Epithelial cell of esophagus (primary cell): ENCODE data around the gene MYRFL.

Experiments used
- DNase-seq: peaks from one replicate; pipeline ENCODE4 v3.0.0; 2010; ENCODE audit warnings: low read depth
- H3K4me3 ChIP-seq: 2 replicates; pipeline ENCODE4 v1.5.1; 2011; ENCODE audit warnings: mild to moderate bottlenecking, low read length, control low read depth
- TF ChIP-seq, protein P1 (sequence below): IDR thresholded peaks from 2 replicates; pipeline ENCODE4 v1.5.1; 2011; ENCODE audit warnings: low read depth, mild to moderate bottlenecking, low read length, control low read depth, inconsistent platforms; ENCODE audit not compliant: insufficient read depth; ENCODE audit errors: missing control alignments

The MYRFL gene

GRCh38 chr12:69903548-69903947 is 78.5 kb downstream of the MYRFL start:
- TF ChIP-seq, protein P1, sequence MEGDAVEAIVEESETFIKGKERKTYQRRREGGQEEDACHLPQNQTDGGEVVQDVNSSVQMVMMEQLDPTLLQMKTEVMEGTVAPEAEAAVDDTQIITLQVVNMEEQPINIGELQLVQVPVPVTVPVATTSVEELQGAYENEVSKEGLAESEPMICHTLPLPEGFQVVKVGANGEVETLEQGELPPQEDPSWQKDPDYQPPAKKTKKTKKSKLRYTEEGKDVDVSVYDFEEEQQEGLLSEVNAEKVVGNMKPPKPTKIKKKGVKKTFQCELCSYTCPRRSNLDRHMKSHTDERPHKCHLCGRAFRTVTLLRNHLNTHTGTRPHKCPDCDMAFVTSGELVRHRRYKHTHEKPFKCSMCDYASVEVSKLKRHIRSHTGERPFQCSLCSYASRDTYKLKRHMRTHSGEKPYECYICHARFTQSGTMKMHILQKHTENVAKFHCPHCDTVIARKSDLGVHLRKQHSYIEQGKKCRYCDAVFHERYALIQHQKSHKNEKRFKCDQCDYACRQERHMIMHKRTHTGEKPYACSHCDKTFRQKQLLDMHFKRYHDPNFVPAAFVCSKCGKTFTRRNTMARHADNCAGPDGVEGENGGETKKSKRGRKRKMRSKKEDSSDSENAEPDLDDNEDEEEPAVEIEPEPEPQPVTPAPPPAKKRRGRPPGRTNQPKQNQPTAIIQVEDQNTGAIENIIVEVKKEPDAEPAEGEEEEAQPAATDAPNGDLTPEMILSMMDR: no peak
- DNase-seq: no peak
- H3K4me3 ChIP-seq: no peak overlapping the region

GRCh38 chr12:69904777-69905176 is 79.8 kb downstream of the MYRFL start:
- H3K4me3 ChIP-seq: no peak overlapping the region
- TF ChIP-seq, protein P1: no peak
- no peak for DNase-seq

GRCh38 chr12:69905801-69906200 is 80.8 kb downstream of the MYRFL start:
- no peak overlapping the region for H3K4me3 ChIP-seq
- no peak for DNase-seq
- TF ChIP-seq, protein P1: no peak

GRCh38 chr12:69906411-69907216 is 81.6 kb downstream of the MYRFL start:
- DNase-seq: peak; percentile 29
- TF ChIP-seq, protein P1: no peak
- no peak overlapping the region for H3K4me3 ChIP-seq

GRCh38 chr12:69908203-69908602 is 83.2 kb downstream of the MYRFL start:
- TF ChIP-seq, protein P1: no peak
- H3K4me3 ChIP-seq: no peak overlapping the region
- DNase-seq: peak; percentile 66

DNA sequence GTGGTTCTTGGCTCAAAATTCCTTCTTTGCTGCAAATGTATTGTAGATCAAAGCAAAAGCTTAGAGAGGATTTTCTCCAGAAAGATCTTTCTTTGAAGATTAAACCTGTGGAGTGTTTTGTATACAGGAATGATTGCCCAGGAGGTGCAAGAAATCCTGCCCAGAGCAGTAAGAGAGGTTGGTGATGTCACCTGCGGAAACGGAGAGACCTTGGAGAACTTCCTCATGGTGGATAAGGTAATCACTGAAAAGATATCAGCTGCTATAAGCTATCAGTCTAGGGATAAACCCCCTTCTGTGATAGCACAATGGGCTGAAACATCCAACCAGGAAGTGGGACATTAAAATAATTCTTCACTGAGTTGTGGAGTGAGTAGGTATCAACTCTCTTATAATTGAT is 85.7 kb downstream of the MYRFL start:
- DNase-seq: peak; percentile 6
- no peak overlapping the region for H3K4me3 ChIP-seq
- TF ChIP-seq, protein P1: no peak

GRCh38 chr12:69913526-69913925 is 88.5 kb downstream of the MYRFL start:
- no peak overlapping the region for H3K4me3 ChIP-seq
- no peak for DNase-seq
- TF ChIP-seq, protein P1: no peak
